ENCODE measurements around the gene ADAM8. TPM values are rescaled to one million over a fixed set of nuclear protein-coding genes. Genes with fewer than 3 reads are reported as not detected.

ADAM8 gene
- total RNA-seq, 6 donors from 2014 or later, result 10.4 to 93.2 (median 32.9) TPM

DNA sequence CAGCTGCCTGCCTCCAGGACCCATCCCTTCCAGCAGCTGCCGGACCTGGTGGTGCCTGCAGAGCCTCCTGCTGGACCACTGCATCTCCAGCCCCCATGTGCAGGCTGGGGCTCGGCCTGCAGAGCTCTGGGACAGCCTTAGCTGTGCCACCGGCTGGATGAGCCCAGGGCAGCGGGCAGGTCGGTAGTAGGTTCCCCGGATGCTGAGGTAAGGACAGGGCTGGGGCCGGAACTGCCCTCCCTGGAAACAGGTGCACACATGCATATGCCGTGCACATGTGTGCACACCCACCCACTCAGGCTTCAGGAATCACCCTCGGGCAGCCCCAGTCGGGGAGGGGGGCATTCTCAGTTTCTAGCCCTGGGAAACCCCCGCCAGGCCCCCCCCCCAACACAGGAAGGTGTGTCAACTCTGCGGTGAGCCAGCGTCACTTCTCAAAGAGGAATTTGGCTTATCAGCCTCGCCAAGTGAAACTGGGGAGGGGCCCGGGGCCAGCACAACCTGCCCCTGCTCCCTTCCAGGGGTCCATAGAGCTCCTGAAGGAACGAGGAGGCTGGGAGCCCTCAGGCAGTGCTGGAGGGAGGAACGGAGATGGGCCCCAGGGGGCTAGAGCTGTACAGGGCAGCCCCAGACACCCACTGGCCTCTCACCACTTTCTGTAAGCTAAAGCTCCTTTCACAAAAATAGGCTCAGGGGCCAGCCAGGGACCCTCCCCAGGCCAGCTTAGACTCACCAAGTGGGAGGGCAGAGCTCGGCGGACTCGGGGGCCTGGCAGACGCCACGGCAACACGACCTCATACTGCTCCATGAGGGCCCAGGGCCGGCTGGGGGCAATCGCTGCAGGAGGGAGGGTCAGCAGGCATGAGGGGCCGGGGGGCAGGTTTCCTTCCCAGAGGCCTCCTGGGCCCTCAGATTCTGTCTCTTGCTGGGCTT is 1.7 kb downstream of the ADAM8 start:
- Histone ChIP-seq H3K4me1 (peaks cover 16 to 55% (median 39%) of the 10 kb centered on the region in 4 donors), H3K27me3 (peaks cover 0 to 4% (median 0%) of the 10 kb centered on the region in 4 donors), H3K27ac (peak overlapping the region; percentile 31 to 89 (median 85)), H3K36me3 (peaks cover 5 to 48% (median 25%) of the 10 kb centered on the region in 4 donors), H3K4me3 (peak overlapping the region in 3 of 4 donors; percentile 39 to 44 (median 40)), H3K9me3 (no peaks in the 10 kb centered on the region)
- ATAC-seq (ENCODE audit: low FRiP score in 2 of 2) (peak in 1 of 2 donors; percentile 11), DNase-seq (peak; percentile 75 to 82)
- TF ChIP-seq POLR2A (IDR thresholded peaks at IDR 0.05) (peak in 1 of 4 donors; percentile 33), EP300 (IDR thresholded peaks at IDR 0.05) (no peak), POLR2AphosphoS5 (IDR thresholded peaks at IDR 0.05) (peak in 1 of 2 donors; percentile 23)
- TF ChIP-seq, protein P1, sequence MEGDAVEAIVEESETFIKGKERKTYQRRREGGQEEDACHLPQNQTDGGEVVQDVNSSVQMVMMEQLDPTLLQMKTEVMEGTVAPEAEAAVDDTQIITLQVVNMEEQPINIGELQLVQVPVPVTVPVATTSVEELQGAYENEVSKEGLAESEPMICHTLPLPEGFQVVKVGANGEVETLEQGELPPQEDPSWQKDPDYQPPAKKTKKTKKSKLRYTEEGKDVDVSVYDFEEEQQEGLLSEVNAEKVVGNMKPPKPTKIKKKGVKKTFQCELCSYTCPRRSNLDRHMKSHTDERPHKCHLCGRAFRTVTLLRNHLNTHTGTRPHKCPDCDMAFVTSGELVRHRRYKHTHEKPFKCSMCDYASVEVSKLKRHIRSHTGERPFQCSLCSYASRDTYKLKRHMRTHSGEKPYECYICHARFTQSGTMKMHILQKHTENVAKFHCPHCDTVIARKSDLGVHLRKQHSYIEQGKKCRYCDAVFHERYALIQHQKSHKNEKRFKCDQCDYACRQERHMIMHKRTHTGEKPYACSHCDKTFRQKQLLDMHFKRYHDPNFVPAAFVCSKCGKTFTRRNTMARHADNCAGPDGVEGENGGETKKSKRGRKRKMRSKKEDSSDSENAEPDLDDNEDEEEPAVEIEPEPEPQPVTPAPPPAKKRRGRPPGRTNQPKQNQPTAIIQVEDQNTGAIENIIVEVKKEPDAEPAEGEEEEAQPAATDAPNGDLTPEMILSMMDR (IDR thresholded peaks at IDR 0.05), result no peak
- WGBS, 2 donors, result 27 to 33% methylated on average over 3 to 26 of the region's 26 CpGs

DNA sequence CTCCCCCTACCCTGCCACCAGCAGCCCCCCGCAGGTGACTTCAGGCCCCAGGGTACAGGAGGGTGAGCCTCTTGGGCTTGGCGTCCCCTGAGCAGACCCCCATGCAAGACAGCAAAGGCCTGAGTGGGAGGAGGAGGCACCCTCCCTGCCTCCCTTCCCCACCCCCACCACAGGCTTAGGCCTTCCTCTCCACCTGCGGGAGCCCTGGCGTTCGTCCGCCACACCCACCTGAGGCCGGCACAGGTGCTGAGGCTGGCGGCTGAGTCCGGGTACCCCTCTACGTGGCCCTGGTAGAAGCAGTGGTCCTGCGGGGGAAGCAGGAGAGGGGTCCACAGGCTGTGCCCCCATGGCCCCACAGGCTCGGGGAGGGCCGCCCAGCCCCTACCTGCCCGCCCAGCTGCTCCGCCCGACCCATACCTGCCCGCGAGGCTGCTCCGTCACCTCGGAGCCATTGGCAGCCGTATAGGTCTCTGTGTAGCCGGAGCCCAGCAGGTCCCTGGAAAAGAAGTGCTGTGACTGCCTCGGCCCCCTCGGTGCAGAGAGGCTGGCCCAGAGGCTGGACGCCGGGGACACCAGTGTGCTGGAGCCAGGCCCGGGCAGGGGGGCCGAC is 3.0 kb downstream of the ADAM8 start:
- peaks cover 0 to 4% (median 0%) of the 10 kb centered on the region in 4 donors for H3K27me3 ChIP-seq
- DNase-seq, result peak in 1 of 2 donors; percentile 75
- no peak for ATAC-seq (ENCODE audit: low FRiP score in 2 of 2)

DNA sequence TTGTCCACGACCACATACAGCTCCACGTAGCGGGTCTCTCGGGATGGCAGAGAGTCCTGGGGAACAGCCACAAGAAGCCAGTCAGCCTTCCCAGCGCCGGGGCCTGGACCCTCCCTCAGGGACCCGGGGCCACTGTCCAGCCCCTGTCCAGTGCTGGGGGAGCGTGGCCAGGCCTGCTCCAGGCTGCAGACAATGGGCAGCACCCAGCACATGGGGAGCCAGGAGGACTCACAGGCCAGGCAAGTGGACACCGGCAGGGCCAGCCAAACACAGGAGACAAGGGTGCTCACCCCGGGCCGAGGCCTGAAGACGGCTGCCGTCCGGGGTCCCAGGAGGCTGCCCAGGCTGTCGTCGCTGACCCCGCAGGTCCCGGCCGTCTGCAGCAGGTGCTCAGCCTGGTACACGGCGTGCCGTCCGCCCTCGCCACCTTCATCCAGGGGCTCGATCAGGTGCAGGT is 3.7 kb downstream of the ADAM8 start:
- WGBS, 2 donors, result 90 to 92% methylated on average over 12 to 23 of the region's 25 CpGs

More for the DNA sequence above, 3.0 kb downstream of the ADAM8 start:
- WGBS, 2 donors, result 93% methylated on average over 11 to 26 of the region's 28 CpGs
- TF ChIP-seq EP300 (IDR thresholded peaks at IDR 0.05) (no peak), POLR2AphosphoS5 (IDR thresholded peaks at IDR 0.05) (no peak), POLR2A (IDR thresholded peaks at IDR 0.05) (no peak)
- TF ChIP-seq, protein P1 (IDR thresholded peaks at IDR 0.05), result no peak
- Histone ChIP-seq H3K27ac (no peak overlapping the region), H3K4me1 (peaks cover 16 to 42% (median 33%) of the 10 kb centered on the region in 4 donors), H3K4me3 (no peak overlapping the region), H3K9me3 (no peaks in the 10 kb centered on the region), H3K36me3 (peaks cover 0 to 45% (median 26%) of the 10 kb centered on the region in 4 donors)

DNA sequence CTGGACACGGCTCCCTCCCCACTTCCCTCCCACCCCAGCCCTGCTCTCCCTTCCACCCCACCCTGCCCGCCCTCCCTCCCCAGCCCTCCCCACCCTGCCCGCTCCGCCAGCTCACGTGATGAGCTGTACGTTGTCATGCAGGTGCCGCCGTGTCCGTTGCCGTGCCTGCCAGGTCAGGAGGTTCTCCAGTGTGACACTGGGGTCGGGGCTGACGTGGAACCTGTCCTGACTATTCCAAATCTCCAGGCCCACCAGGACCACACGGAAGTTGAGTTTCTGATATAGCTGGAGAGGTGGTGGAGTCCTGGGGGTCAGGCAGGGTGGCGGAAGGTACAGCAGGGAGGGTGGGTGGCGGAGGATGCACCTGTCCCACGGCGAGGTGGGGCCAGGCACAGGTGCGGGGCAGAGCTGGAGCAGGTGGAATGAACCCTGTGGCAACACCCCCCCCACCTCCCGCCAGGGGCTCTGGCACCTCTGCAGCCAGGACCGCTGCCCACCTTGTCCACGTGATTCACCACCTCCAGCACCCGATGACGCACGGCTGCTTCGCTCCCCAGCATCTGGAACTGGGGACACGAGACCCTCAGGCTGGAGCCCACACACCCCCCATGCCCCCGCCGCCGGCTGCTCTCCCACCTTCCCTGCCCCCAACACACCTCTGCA is 4.2 kb downstream of the ADAM8 start:
- Histone ChIP-seq H3K4me1 (peaks cover 12 to 30% (median 27%) of the 10 kb centered on the region in 4 donors), H3K27ac (no peak overlapping the region), H3K4me3 (no peak overlapping the region), H3K27me3 (peaks cover 0 to 4% (median 0%) of the 10 kb centered on the region in 4 donors), H3K9me3 (no peaks in the 10 kb centered on the region), H3K36me3 (peaks cover 0 to 49% (median 30%) of the 10 kb centered on the region in 4 donors)
- no peak for ATAC-seq (ENCODE audit: low FRiP score in 2 of 2)
- TF ChIP-seq, protein P1 (IDR thresholded peaks at IDR 0.05), result no peak
- TF ChIP-seq POLR2A (IDR thresholded peaks at IDR 0.05), result no peak
- no peak for TF ChIP-seq EP300 (IDR thresholded peaks at IDR 0.05)
- DNase-seq, result peak in 1 of 2 donors; percentile 61
- WGBS, 2 donors, result 84 to 86% methylated on average over 11 to 20 of the region's 29 CpGs

More for the DNA sequence above, 3.7 kb downstream of the ADAM8 start:
- no peak for ATAC-seq (ENCODE audit: low FRiP score in 2 of 2)
- no peak for TF ChIP-seq EP300 (IDR thresholded peaks at IDR 0.05)
- TF ChIP-seq, protein P1 (IDR thresholded peaks at IDR 0.05), result no peak
- Histone ChIP-seq H3K4me1 (peaks cover 16 to 36% (median 31%) of the 10 kb centered on the region in 4 donors), H3K36me3 (peaks cover 0 to 46% (median 30%) of the 10 kb centered on the region in 4 donors), H3K27me3 (peaks cover 0 to 4% (median 0%) of the 10 kb centered on the region in 4 donors), H3K9me3 (no peaks in the 10 kb centered on the region), H3K27ac (no peak overlapping the region), H3K4me3 (no peak overlapping the region)
- DNase-seq, result peak in 1 of 2 donors; percentile 84
